HepG2 (cell line): ENCODE results near the gene PIP4K2B. TPM values are rescaled to one million over a fixed set of nuclear protein-coding genes. Genes with fewer than 3 reads are reported as not detected.
A peak's percentile ranks its signal among the peaks of the same experiment; 100 is the strongest.

Source experiments
- ATAC-seq: fragments of 200-7000 bp; cut with Tn5 transposase; 3 replicates; pipeline ENCODE4 v1.9.1; 2020; ENCODE audit warnings: mild to moderate bottlenecking, moderate library complexity
- BruUV-seq: library from RNA; stranded (reverse); fragments of 400-500 nt; replicated peaks from 2 replicates; lab custom pipeline; 2021; lab: Mats Ljungman, UMichigan
- CTCF ChIA-PET: fragments of 300-600 bp; formaldehyde crosslinking; extraction: SDS; loops from one replicate; lab custom pipeline; 2021; ENCODE audit warnings: low total read pairs, inconsistent platforms, low intra/inter-chr PET ratio; lab: Yijun Ruan, JAX
- POLR2A ChIA-PET: fragments of 350-600 bp; sonication (Branson Sonifier 250); formaldehyde crosslinking; loops from one replicate; lab custom pipeline; 2020; ENCODE audit warnings: antibody characterized with exemption, inconsistent platforms; lab: Yijun Ruan, JAX
- DNase-seq: peaks from one replicate; pipeline ENCODE4 v3.0.0-alpha.2; 2015; ENCODE audit warnings: low spot score
- FAIRE-seq: peaks from 3 replicates; lab custom pipeline; 2011; peaks lifted over from hg19 to GRCh38; lab: Jason Lieb, UNC
- H2AFZ ChIP-seq: one replicate; pipeline ENCODE4 v1.6.1; 2011; ENCODE audit warnings: low read length, inconsistent platforms
- H3K27ac ChIP-seq: fragments of 300-600 bp; 3 replicates; pipeline ENCODE4 v1.8.0; 2011; ENCODE audit warnings: mixed run types, mild to moderate bottlenecking, mixed read lengths, low read length, inconsistent platforms; ENCODE audit not compliant: insufficient read depth; ENCODE audit errors: extremely low read length
- H3K27me3 ChIP-seq, 2 experiments: fragments of 200-600 bp in 1 of 2; 2 replicates in 1 of 2; 3 replicates in 1 of 2; pipeline versions ENCODE4 v1.6.0 to v1.8.0; 2011; ENCODE audit warnings: low read length in 2 of 2, mild to moderate bottlenecking in 2 of 2, moderate library complexity in 2 of 2, inconsistent platforms in 1 of 2; ENCODE audit not compliant: insufficient read depth in 2 of 2, control insufficient read depth in 1 of 2
- H3K36me3 ChIP-seq, 2 experiments: fragments of 200-600 bp in 1 of 2; replicated peaks in 1 of 2; 2 replicates in 1 of 2; 3 replicates in 1 of 2; pipeline versions ENCODE4 v1.5.1 to v1.8.0; 2011; ENCODE audit warnings: low read length in 2 of 2, inconsistent platforms in 1 of 2; ENCODE audit not compliant: insufficient read depth in 2 of 2, control insufficient read depth in 1 of 2
- H3K4me1 ChIP-seq: 2 replicates; pipeline ENCODE4 v1.5.1; 2012; ENCODE audit warnings: low read length, inconsistent platforms; ENCODE audit not compliant: insufficient read depth
- H3K4me2 ChIP-seq: 2 replicates; pipeline ENCODE4 v1.6.0; 2011; ENCODE audit warnings: low read depth, low read length, inconsistent platforms
- H3K4me3 ChIP-seq, 3 experiments: fragments of 200-600 bp in 1 of 3; sonication (generic), shearing (Covaris generic) in 1 of 3; replicated peaks in 1 of 3; 2 replicates each; pipeline ENCODE4 v1.5.1; 2011 to 2016; ENCODE audit warnings: low read length in 3 of 3, inconsistent platforms in 2 of 3, low read depth in 2 of 3, mild to moderate bottlenecking in 2 of 3, control low read depth in 1 of 3, mixed read lengths in 1 of 3; ENCODE audit not compliant: insufficient read depth in 1 of 3
- H3K79me2 ChIP-seq: one replicate; pipeline ENCODE4 v1.6.1; 2011; ENCODE audit warnings: low read length, inconsistent platforms; ENCODE audit not compliant: insufficient read depth
- H3K9ac ChIP-seq: 2 replicates; pipeline ENCODE4 v1.6.0; 2011; ENCODE audit warnings: mild to moderate bottlenecking, low read depth, low read length, inconsistent platforms; ENCODE audit not compliant: insufficient read depth
- H3K9me3 ChIP-seq: 2 replicates; pipeline ENCODE4 v1.5.1; 2012; ENCODE audit warnings: mild to moderate bottlenecking, low read length
- H4K20me1 ChIP-seq: 2 replicates; pipeline ENCODE4 v1.6.0; 2011; ENCODE audit warnings: inconsistent platforms, mild to moderate bottlenecking, low read length, moderate library complexity; ENCODE audit not compliant: insufficient read depth
- RBFOX2 ChIP-seq: fragments of 200-400 bp; formaldehyde crosslinking; IDR thresholded peaks from 2 replicates; pipeline ENCODE4 v1.6.1; 2017; ENCODE audit warnings: low read depth, mild to moderate bottlenecking, low read length
- RERE ChIP-seq: IDR thresholded peaks from 2 replicates; pipeline ENCODE4 v1.6.1; 2016; ENCODE audit warnings: low read depth, missing genetic modification reagents, missing compliant biosample characterization
- WGBS: methylation state at CpG from one replicate; pipeline ENCODE4 v1.1.6; 2017; ENCODE audit warnings: low lambda C conversion rate; 5-methylcytosine and 5-hydroxymethylcytosine counted together
- in situ Hi-C: cut with HindIII; loops from 2 replicates; pipeline ENCODE4 v1.10.0; 2017; ENCODE audit warnings: low pct_unique_long_range_greater_than_20kb; ENCODE audit not compliant: extremely low pct_ligation_motif_present
- intact Hi-C: fragments of 100-400 bp; cut with micrococcal nuclease; formaldehyde crosslinking; loops from one replicate; pipeline ENCODE4 v1.10.0; 2022; ENCODE audit not compliant: unreplicated experiment
- polyA plus RNA-seq, 8 experiments: library from polyadenylated mRNA; depleted of rRNA in 3 of 8; stranded (reverse) in 7 of 8; unstranded in 1 of 8; fragments of >200 nt; fragmentation: Illumina TruSeq in 4 of 8; extraction: Trizol in 4 of 8; gene quantifications; 2 replicates each; pipeline versions ENCODE4 v1.2.1 to v1.2.3, GENCODE V29; 2011 to 2016; ENCODE audit warnings: low read depth in 4 of 8, missing spikeins in 1 of 8, mixed read lengths in 1 of 8; ENCODE audit not compliant: insufficient read depth in 1 of 8
- total RNA-seq, 5 experiments: library from RNA; depleted of rRNA; stranded (reverse); fragments of >200 nt; fragmentation: Illumina TruSeq; extraction: Trizol; gene quantifications; 2 replicates each; pipeline ENCODE4 v1.2.3, GENCODE V29; 2016; ENCODE audit warnings: low read depth in 1 of 5

PIP4K2B gene
- total and polyA plus RNA-seq, 2 of the 13 experiments (the other 11 are each of a cell fraction or from before 2014, with no cell fraction given), result 20.4 to 54.0 TPM

GRCh38 chr17:38762231-38762630 lies 37.1 kb downstream of the PIP4K2B start:
- Histone ChIP-seq H3K27ac (no peak overlapping the region), H3K9ac (no peak overlapping the region), H3K9me3 (no peaks in the 10 kb centered on the region), H3K4me1 (no peaks in the 10 kb centered on the region), H3K27me3 (no peaks in the 10 kb centered on the region), H2AFZ (no peak overlapping the region), H3K4me3 (no peak overlapping the region), H3K79me2 (no peaks in the 10 kb centered on the region), H4K20me1 (no peaks in the 10 kb centered on the region), H3K36me3 (peaks cover 41 to 80% of the 10 kb centered on the region in 2 experiments), H3K4me2 (no peak overlapping the region)
- no peak for DNase-seq
- no peak for FAIRE-seq
- ChIA-PET POLR2A (no interaction called here), CTCF (no interaction called here)
- in situ Hi-C loops (loop anchor here (25.0 kb wide), 1 partner anchor 400 kb away; the partner anchor contains the start of genes ARL5C and PLXDC1), intact Hi-C loops (no loop called here)
- BruUV-seq, result no TSS peak
- TF ChIP-seq RERE, result no peak
- 0 out of 2 replicates have a peak, but pooled peaks have one; percentile 12 for TF ChIP-seq RBFOX2
- ATAC-seq, result no peak
- WGBS, result 97% methylated on average over 3 of the region's 3 CpGs
